GM12865 (cell line): ENCODE measurements around the gene HIRIP3.
"Not testable (repeated sequence)": the region's sequence is repeated elsewhere in the genome, so short reads cannot be mapped to it uniquely, and the experiment has no call there.

Experiments
- DNase-seq: peaks from one replicate; pipeline ENCODE4 v3.0.0; 2010; ENCODE audit warnings: low read depth
- H3K4me3 ChIP-seq: 2 replicates; pipeline ENCODE4 v1.5.1; 2011; ENCODE audit warnings: mild to moderate bottlenecking, low read depth, low read length, control low read depth
- TF ChIP-seq, protein P1 (sequence below): IDR thresholded peaks from 2 replicates; pipeline ENCODE4 v1.5.1; 2011; ENCODE audit warnings: low read length, control low read depth, low read depth, inconsistent platforms; ENCODE audit not compliant: insufficient read depth; ENCODE audit errors: missing control alignments

The HIRIP3 gene

DNA sequence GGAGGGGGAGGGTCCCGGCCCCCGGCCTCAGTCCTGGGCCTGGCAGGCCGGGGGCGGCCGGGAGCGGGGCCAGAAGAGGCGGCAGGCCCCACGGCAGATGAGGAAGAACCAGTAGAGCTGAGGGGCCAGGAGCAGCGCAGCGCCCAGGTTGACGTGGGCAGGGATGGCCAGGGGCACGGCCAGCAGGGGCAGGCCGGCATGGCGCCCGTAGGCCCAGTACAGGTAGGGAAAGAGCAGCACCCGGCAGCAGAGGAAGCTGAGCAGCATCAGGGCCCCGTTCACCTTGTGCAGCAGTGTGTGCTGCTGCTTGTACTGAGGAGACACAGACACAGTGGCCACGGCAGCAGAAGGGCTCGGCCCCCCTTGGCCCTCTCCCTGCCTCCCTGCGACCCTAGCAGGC, 29.7 kb upstream of the HIRIP3 start:
- DNase-seq, result no peak
- TF ChIP-seq, protein P1, sequence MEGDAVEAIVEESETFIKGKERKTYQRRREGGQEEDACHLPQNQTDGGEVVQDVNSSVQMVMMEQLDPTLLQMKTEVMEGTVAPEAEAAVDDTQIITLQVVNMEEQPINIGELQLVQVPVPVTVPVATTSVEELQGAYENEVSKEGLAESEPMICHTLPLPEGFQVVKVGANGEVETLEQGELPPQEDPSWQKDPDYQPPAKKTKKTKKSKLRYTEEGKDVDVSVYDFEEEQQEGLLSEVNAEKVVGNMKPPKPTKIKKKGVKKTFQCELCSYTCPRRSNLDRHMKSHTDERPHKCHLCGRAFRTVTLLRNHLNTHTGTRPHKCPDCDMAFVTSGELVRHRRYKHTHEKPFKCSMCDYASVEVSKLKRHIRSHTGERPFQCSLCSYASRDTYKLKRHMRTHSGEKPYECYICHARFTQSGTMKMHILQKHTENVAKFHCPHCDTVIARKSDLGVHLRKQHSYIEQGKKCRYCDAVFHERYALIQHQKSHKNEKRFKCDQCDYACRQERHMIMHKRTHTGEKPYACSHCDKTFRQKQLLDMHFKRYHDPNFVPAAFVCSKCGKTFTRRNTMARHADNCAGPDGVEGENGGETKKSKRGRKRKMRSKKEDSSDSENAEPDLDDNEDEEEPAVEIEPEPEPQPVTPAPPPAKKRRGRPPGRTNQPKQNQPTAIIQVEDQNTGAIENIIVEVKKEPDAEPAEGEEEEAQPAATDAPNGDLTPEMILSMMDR, result no peak
- no peak overlapping the region for H3K4me3 ChIP-seq

DNA sequence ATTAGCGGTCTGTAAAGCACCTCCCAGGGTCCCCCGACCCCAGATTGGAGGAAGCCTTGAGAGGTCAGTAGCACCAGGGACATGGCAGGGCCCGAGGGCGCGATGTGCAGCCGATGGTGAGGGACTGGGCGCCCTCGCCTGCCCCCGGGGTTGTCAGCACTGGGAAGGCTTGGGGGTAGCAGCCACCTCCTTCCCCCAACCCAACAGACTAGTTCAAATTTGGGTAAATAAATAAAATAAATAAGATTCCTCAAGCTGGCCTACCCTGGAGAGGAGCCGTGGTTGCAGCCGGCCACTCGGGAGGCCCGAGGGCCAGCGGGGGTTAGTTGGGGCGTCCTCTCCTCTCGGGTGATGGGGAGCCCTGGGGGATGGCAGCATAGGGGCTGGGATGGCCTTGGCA, 29.0 kb upstream of the HIRIP3 start:
- no peak overlapping the region for H3K4me3 ChIP-seq
- TF ChIP-seq, protein P1, result no peak
- DNase-seq, result no peak

DNA sequence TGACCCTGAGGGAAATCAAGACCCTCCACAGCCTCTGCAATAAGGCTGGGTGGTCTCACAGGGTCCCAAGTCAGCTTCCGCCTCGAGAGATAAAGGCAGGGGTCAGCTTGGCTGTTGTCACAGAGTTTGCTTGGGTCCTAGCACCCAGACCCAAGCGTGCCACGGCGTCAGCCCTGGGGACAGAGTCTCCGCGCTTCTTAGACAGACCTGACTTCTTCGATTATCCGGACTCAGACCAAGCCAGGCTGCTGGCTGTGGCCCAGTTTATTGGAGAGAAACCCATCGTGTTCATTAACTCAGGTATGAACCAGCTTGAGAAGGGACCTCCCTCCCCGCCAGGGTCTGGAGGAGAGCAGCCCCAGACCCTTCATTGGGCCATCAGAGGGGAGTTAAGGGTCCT, 28.2 kb upstream of the HIRIP3 start:
- DNase-seq, result no peak
- H3K4me3 ChIP-seq, result no peak overlapping the region
- TF ChIP-seq, protein P1, result no peak

DNA sequence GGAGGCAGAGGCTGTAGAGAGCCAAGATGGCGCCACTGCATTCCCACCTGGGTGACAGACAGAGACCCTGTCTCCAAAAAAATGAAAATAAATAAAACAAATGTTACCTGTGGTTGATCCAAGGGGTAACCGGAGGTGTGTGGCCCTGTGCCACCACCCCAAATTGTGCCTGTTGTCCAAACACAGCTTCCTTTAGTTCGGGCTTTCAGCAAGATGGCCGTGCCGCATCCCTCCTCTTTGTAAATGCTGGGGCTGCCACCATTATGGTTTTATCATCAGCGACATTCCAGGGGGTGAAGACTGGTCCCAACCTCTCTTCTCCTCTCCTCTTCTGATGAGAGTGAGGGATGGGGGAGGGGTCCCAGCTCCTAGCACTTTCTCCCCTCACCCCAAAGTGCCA, 27.5 kb upstream of the HIRIP3 start, which contains the start of gene C16orf92:
Gene C16orf92, plus strand, starts transcription at position 312 of the 400 bp plus-strand sequence. CDS start 143 bp downstream, outside the sequence.
- H3K4me3 ChIP-seq, result no peak within 1 kb of the TSS
- no peak for DNase-seq
- TF ChIP-seq, protein P1, result no peak

DNA sequence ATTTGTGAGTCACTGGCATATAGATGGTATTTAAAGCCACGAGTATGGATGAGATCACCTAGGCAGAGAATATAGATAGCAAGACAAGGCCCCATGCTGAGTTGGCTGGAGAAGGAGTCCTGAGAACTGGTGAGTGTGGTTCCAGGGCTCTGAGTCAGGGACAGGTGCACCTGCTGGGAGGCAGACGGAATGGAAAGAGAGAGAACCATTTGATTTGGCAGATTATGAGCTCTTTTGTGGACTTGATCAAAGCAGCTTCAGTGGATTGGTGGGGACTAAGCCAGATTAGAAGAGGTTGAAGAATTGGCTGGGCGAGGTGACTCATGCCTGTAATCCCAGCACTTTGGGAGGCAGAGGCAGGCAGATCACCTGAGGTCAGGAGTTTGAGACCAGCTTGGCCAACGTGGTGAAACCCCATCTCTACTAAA, 23.3 kb upstream of the HIRIP3 start:
- no peak overlapping the region for H3K4me3 ChIP-seq
- TF ChIP-seq, protein P1, result no peak
- DNase-seq, result no peak

DNA sequence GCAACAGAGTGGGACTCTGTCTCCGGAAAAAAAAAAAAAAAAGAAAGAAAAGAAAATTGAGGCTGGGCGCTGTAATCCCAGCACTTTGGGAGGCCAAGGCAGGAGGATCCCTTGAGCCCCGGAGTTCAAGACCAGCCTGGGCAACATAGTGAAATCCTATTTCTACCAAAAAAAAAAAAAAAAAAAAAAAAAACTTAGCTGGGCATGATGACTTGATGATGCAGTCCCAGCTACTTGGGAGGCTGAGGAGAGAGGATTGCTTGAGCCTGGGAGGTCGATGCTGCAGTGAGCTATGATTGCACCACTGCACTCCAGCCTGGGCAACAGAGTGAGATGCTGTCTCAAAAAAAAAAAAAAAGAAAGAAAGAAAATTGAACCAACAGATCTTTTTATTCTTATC, 22.5 kb upstream of the HIRIP3 start:
- H3K4me3 ChIP-seq, DNase-seq: not testable (repeated sequence)

DNA sequence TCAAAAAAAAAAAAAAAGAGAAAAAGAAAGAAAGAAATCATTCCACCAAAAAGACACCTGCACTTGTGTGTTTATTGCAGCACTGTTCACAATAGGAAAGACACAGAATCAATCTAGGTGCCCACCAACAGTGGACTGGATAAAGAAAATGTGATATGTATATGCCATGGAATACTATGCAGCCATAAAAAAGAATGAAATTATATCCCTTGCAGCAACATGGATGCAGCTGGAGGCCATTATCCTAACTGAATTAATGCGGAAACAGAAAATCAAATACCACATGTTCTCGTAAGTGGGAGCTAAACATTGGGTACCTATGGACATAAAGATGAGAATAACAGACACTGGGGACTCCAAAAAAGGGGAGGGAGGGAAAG, 21.9 kb upstream of the HIRIP3 start:
- TF ChIP-seq, protein P1, result no peak
- no peak for DNase-seq
- H3K4me3 ChIP-seq, result no peak overlapping the region
